DMS79 treated with DMSO at 0.1 percent for 48 hours (cell line): ENCODE measurements around the gene KCNMA1.
"Not testable (repeated sequence)": the region's sequence is repeated elsewhere in the genome, so short reads cannot be mapped to it uniquely, and the experiment has no call there.

Source experiments
- DNase-seq: peaks from one replicate; lab custom pipeline; 2025; lab: John Stamatoyannopoulos, UW

Gene KCNMA1

DNA sequence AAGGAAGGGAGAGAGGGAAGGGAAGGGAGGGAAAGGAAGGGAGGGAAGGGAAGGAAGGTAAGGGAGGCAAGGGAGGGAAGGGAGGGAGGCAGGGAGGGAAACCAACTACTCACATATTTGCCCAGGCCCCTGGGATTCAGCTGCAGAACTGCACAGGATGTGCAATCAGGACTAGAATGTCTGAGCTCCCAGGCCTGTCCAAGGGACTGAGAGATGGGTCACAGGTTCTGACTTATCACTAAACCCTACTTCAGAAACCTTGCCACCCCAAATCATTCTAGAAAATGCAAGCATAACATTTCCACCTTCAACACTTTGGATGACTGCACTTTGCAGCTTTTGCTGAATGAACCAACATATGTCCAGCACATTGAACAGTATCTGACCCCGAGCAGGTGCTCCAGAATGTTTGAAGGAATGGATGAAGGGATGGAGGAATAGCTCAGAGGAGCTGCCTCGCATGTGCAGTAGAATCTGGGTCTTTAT, 245.3 kb downstream of the KCNMA1 start:
- no peak for DNase-seq

DNA sequence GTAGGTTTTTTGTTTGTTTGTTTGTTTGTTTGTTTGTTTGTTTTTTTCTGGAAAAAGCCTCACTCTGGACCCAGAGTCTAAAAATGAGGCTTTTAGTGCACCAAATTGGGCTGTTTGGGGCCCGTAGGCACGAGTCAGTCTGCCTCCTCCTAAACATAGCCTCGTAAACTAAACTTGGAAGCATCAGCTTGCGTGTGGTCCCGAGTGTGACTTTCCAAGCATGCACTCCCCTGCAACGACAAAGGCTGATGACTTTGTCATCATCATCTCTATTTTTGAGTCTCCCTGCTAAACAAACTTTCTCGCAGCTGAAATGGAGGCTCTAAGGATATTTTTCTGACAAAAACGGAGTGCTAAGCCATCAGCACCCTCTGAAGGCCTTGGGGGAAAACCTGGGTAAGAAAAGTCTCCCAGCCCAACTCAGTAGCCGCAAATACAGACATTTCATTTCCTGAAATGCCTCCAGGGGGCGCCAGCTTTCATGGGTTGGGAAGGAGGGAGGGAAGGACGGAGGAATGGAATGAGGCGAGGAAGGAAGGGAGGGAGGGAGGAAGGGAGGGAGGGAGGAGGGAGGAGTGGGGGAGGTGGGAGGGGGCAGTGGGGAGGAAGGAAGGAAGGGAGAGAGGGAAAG, 245.9 kb downstream of the KCNMA1 start:
- peak; percentile 27 for DNase-seq

DNA sequence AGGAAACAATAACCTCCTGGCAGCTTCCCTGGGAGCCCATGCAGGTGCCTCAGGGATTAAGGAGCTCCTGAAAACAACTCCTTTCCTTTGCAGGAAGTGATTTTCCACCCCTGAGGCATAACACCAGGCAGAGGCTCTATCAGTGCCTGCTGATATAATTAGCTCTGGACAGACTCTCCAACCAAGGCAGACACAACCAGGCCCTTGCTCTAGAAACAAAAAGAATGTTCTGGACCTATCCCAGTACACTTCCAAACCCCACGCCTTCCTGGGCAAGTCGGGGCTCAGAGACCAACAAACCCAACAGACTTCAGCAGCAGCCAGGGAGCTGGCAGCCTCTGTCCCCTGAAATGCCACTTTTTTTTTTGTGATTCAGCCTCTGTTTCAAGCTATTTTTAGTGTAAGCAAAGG, 247.1 kb downstream of the KCNMA1 start:
- no peak for DNase-seq

GRCh38 chr10:77388571-77389100, 249.0 kb downstream of the KCNMA1 start:
- DNase-seq, result no peak

DNA sequence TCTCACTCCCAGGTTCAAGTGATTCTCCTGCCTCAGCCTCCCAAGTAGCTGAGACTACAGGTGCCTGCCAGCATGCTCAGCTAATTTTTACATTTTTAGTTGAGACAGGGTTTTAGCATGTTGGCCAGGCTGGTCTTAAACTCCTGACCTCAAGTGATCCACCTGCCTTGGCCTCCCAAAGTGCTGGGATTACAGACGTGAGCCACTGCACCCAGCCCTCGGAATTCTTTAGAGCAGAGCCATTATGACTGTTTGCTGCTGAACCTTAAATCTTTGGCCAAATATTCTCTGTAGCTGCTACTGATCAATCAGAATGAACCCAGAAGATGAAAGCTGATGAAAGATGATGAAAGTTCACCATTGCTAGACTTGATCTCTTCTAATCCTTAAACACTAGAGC, 249.9 kb downstream of the KCNMA1 start:
- not testable (repeated sequence) for DNase-seq

- no peak for DNase-seq
These were observed 250.4 kb downstream of the KCNMA1 start for GRCh38 chr10:77387247-77387646.

- DNase-seq, result no peak
These were observed 250.8 kb downstream of the KCNMA1 start for GRCh38 chr10:77386838-77387237.

DNA sequence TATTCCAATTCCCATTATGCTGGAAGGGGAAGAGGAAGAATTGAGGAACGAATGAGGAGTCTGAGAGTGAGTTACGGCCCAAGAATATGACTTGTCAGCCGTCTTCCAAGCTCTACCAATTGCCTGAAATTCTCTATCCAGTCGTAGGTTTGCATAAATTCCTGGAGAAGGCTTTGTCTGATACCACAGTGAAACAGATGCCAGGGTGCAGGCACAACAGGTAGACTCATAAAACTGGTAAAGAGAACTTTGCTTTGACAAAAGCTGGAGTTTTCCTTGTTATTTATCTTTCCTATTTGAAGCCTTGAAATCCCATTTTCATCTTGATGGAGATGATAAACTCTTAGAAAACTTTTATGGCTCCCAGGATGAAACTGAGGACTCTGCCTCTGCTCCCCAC, 251.2 kb downstream of the KCNMA1 start:
- DNase-seq, result no peak

- no peak for DNase-seq
These were observed 252.3 kb downstream of the KCNMA1 start for GRCh38 chr10:77385315-77385714.

DNA sequence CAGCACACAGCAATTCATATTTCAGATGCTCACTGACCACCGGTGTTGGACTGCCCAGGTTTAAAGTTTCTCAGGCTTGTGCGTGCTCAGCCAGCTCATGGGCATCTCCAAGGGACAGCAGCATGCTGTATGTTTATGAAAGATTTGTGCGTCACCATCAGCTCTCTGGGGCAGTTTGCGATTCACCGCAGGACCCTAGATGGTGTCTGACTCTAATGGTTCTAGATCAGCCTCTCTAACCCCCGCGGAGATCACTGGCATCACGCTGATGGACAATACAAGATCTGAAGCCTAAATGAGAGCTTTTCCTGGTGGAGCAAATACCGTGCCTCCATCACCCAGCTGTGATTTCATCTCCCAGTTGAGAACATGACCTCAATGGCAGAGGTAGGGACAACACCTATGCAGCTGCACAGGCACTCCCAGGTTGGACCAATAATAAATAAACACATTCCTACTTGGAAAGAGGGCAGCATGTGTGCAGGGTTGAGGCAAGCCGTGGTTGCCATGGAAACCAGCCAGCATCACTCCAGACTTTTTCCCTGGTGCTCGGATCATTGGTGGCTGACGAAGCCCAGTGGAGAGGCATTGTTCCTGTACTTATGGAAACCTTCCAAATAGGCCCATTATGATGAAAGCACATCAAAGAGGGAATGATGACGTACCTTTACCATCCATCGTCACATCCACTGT, 253.6 kb downstream of the KCNMA1 start:
- DNase-seq, result peak; percentile 8

DNA sequence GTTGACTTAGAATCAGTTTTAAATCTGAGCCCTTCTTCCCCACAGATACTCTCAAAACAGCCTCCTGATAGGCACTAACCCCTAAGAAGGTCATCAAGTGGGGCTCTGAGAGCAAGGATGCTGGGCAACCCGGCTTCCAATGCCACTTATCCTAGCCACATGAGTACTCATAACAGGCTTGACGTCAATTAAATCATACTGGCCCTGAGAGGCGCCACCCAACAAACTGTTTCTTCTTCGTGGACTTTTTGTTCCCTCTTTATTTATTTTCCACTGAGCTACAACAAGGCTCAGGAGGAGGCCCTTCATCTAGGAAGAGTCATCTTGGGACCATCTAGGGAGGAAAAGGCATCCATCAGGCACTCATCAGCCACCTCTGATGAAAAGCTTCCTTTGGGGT, 255.9 kb downstream of the KCNMA1 start:
- DNase-seq, result peak; percentile 68

DNA sequence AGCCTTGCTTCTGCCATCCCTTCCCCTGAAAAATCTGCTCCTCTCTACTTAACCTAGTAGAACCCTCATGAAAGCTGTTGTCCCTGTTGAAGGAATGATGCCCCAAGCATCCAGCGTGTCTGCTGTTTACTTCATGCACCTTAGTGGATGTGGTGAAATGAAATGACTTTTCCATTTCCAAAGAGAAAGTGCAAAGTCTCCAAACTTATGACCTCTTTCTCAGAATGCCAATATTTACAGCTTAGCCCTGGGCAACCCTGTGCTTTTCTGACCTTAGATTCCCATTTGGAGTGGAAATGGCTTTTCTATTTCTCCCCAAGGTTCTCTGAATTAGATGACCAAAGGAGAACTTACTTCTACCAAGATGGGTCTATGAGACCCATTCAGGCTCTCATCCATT, 256.9 kb downstream of the KCNMA1 start:
- DNase-seq, result no peak

DNA sequence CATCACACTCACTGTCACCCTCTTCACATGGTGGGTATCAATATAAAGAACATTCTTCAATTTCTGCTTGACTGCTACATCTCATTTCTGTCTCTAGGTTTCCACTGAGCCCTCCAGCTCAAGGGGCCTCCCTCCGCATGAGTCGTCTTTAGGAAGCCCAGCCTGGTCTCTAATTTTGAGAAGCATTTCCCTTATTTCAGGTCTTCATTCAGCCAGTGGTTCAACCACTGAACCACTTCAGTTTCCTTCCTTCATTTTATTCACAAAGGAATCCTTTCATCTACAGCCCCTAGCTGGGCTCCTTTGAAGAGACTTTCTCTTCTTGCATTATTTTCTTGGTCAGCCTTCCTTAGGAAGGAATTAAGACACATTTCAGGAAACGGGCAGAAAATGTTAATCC, 257.4 kb downstream of the KCNMA1 start:
- DNase-seq, result no peak

GRCh38 chr10:77378366-77379349, 258.9 kb downstream of the KCNMA1 start:
- DNase-seq, result no peak

DNA sequence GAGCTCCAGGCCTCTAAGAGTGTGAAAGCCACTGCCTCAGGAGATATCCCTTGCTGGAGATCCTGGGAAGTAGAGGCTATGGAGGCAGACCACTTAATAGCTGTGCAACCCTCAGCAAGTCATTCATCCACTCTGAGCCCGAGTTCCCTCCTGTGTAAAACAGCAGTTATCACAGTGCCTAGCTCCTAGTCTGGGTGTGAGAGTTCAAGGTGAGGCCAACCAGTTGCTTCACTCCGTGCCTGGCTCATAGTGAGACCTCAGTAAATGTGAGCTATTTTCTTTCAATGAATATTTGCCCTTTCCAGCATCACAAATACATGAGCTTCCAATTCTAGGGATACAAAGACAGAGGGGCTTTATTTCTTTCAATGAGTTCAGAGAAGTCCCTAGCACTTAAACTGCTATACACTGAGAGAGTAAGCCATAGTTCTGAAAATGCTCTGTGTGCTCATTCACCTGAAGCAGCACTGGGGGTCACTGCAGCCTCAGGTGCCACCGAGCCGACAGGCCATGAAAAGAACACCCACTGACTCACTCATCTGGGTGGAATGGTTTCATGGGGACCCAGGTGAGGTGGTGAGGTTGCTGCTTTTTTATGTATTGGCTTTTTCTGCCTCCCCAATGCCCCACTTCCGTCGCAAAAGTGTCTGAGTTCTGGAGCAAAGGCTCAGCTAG, 259.8 kb downstream of the KCNMA1 start:
- DNase-seq, result no peak

GRCh38 chr10:77377034-77377433, 260.6 kb downstream of the KCNMA1 start:
- no peak for DNase-seq

DNA sequence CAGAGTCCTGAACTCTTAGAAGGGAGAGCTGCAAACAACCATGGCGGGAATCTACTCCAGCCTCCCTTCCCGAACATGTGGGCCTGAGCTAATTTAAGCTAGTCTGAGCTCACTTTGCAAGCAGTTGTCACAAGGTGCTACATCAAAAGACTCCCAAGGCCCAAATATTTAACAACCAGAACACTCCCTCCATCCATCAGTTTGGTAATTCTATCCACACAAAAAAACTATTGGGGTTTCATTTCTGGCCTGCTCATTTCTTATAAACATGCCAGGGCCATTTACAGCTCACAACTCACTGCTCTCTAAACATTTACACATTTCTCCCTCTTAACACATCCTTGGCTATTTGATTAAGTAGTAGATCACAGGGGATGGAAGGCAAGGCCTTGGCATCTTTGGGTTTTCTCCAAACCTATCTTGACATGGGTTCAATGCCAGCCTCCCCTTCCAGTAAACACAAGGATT, 263.4 kb downstream of the KCNMA1 start:
- no peak for DNase-seq

- peak; percentile 4 for DNase-seq
These were observed 265.5 kb downstream of the KCNMA1 start for GRCh38 chr10:77371848-77372799.

DNA sequence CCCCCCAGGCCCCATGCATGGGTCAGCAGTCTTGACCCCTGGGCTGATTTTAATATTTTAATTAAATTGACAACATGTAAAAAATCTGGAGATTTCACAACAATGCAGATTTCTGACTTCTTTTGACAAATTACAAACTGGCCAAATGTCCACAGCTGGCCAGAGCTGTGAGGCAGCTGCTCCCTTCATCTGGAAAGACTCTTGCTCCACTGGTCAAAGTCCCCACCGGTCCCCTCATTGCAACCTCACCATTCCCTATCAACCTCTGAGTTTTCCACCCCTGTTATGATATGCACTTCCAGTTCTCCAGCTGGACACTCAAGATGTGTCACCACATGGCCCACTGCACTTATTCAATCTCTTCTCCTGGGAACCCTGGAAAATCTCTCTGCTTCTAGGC, 266.2 kb downstream of the KCNMA1 start:
- no peak for DNase-seq

DNA sequence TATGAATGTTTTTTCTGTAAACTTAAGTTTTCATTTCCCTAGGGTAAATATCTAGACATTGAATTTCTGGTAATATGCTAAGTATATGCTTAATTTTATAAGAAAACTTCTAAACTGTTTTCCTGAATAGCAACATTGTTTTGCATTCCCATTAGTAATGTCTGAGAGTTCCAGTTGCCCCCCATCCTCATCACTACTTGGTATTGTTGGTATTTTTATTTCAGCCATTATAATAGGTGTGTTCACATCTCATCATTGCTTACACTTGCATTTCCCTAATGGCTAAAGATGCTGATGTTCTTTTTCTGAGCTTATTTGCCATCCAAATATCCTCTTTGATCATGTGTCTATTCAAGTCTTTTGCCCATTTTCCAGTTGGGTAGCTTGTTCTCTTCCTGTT, 269.6 kb downstream of the KCNMA1 start:
- DNase-seq, result no peak
